CD4-positive, alpha-beta T cell (primary cell): Measurements from ENCODE around the gene DRD3. TPM values are rescaled to one million over a fixed set of nuclear protein-coding genes. Genes with fewer than 3 reads are reported as not detected.

Source experiments
- ATAC-seq: fragments of 200-7000 bp; cut with Tn5 transposase; one replicate; pipeline ENCODE4 v1.10.0; 2022; ENCODE audit warnings: mild to moderate bottlenecking; ENCODE audit not compliant: poor library complexity
- CTCF ChIA-PET: fragments of 350-600 bp; sonication (Branson Sonifier 250); formaldehyde crosslinking; loops from one replicate; lab custom pipeline; 2021; ENCODE audit warnings: antibody characterized with exemption, inconsistent platforms; lab: Charles Lee
- POLR2A ChIA-PET: fragments of 350-600 bp; sonication (Branson Sonifier 250); formaldehyde crosslinking; loops from one replicate; lab custom pipeline; 2021; ENCODE audit warnings: antibody characterized with exemption, inconsistent platforms; lab: Charles Lee
- DNase-seq, 14 experiments: peaks; one replicate each; pipeline ENCODE4 v3.0.0-alpha.2; 2013 to 2020; ENCODE audit warnings: mixed read lengths in 2 of 14
- H3K27ac ChIP-seq, 2 donors: one replicate each; pipeline versions ENCODE4 v1.5.1 to v1.7.0; 2013; ENCODE audit warnings: low read length in 2 of 2, low read depth in 1 of 2, mild to moderate bottlenecking in 1 of 2
- H3K27me3 ChIP-seq, 2 experiments: 1 replicate in 1 of 2; 2 replicates in 1 of 2; pipeline versions ENCODE4 v1.6.1 to v1.7.0; 2013; ENCODE audit warnings: low read length in 2 of 2, control low read depth in 1 of 2, mild to moderate bottlenecking in 1 of 2, moderate library complexity in 1 of 2; ENCODE audit not compliant: insufficient read depth in 2 of 2, control insufficient read depth in 1 of 2
- H3K36me3 ChIP-seq: one replicate; pipeline ENCODE4 v1.6.1; 2013; ENCODE audit warnings: low read length, control low read depth; ENCODE audit not compliant: insufficient read depth
- H3K4me1 ChIP-seq: one replicate; pipeline ENCODE4 v1.6.1; 2013; ENCODE audit warnings: low read length, control low read depth; ENCODE audit not compliant: insufficient read depth
- H3K4me3 ChIP-seq: one replicate; pipeline ENCODE4 v1.5.1; 2013; ENCODE audit warnings: mild to moderate bottlenecking, low read length, moderate library complexity
- H3K9me3 ChIP-seq, 2 experiments: 1 replicate in 1 of 2; 2 replicates in 1 of 2; pipeline versions ENCODE4 v1.6.1 to v1.7.0; 2013; ENCODE audit warnings: low read length in 2 of 2, mild to moderate bottlenecking in 2 of 2, control low read depth in 1 of 2, moderate library complexity in 1 of 2; ENCODE audit not compliant: control insufficient read depth in 1 of 2, insufficient read depth in 1 of 2
- H3K27ac Mint-ChIP-seq: one replicate; pipeline ENCODE4 v1.8.0; 2020; ENCODE audit warnings: mixed read lengths
- H3K27me3 Mint-ChIP-seq: one replicate; pipeline ENCODE4 v1.8.0; 2021; ENCODE audit warnings: mixed read lengths
- H3K36me3 Mint-ChIP-seq: one replicate; pipeline ENCODE4 v1.8.0; 2021; ENCODE audit warnings: low read depth, mixed read lengths
- H3K4me1 Mint-ChIP-seq: one replicate; pipeline ENCODE4 v1.8.0; 2021; ENCODE audit warnings: low read depth, mixed read lengths
- H3K4me3 Mint-ChIP-seq: one replicate; pipeline ENCODE4 v1.8.0; 2020; ENCODE audit warnings: mild to moderate bottlenecking, mixed read lengths
- H3K9me3 Mint-ChIP-seq: one replicate; pipeline ENCODE4 v1.8.0; 2020; ENCODE audit warnings: mixed read lengths
- intact Hi-C, 2 experiments: fragments of 100-400 bp; cut with DNase I in 1 of 2; cut with micrococcal nuclease in 1 of 2; formaldehyde crosslinking; loops; one replicate each; pipeline versions ENCODE4 v1.15.1 to v1.9.0; 2023 to 2025; cut with DNase I, micrococcal nuclease
- total RNA-seq, 174 experiments: library from RNA in 2 of 174; stranded (reverse) in 2 of 174; gene quantifications; one replicate each; pipeline ENCODE4 v1.2.3 and lab custom pipeline; 2021 to 2026
- TF ChIP-seq, protein P1 (sequence below): fragments of 200-600 bp; IDR thresholded peaks from one replicate; pipeline ENCODE4 v1.8.0; 2022; ENCODE audit warnings: antibody characterized with exemption, mild to moderate bottlenecking

The DRD3 gene
- total RNA-seq, 2 experiments from 2014 or later, result not detected

DNA sequence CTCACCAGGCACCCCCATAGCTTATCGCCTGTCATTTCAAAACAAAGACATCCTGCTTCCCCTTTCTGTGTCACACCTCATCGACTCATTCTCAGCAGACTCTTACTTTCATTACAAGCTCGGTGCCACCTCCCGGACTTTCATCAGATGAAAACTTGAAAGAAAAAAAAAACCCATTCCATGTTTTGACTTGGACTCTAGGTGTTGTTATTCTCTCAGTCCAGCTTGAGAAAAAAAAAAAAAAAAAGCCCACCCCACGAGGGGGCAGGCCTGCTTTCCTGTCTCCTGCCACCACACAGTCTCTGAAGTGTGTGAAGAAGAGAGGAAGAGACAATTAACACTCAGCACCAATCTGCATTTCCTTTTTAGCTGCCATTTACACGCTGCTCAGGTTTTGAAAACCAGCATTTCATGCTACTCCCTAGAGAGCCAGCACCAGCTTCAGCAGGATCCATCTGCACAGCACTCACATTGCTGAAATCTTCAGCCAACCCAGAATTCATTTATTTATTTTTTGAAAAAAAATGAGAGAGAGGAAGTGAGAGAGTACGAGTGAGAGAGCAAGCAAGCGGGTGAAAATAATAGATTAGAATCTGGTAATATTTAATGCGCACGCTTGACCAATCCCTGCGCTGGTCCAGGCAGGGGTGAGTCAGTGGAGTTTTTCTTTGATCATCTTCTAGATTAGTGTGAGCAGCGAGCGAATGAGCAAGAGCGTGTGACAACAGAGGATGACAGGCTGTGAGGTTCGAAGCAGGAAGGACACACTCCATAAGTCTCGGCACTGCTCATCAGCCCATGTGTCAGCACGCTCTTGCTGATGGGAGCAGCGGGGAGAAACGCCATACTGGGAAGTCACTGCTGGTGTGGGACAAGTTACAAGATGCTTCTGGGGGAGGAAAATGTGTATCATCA is 35.0 kb upstream of the DRD3 start:
- no peak overlapping the region for H3K4me3 Mint-ChIP-seq
- peak; percentile 51 for ATAC-seq
- Histone ChIP-seq H3K36me3 (no peaks in the 10 kb centered on the region), H3K9me3 (no peaks in the 10 kb centered on the region), H3K27me3 (no peaks in the 10 kb centered on the region), H3K27ac (peak overlapping the region; percentile 93 to 94), H3K4me3 (peak overlapping the region; percentile 59), H3K4me1 (peaks cover 70% of the 10 kb centered on the region)
- H3K27me3 Mint-ChIP-seq, result no peaks in the 10 kb centered on the region
- DNase-seq, result peak; percentile 53 to 91 (median 64)
- no peak overlapping the region for H3K27ac Mint-ChIP-seq
- CTCF ChIA-PET, result interaction anchor here (0.6 to 3.6 kb wide), 21 partner anchors 8 to 699 kb away, joined by 3 to 28 read pairs (median 4); partner anchors contain the start of gene DRD3
- POLR2A ChIA-PET, result interaction anchor here (0.6 to 3.5 kb wide), 38 partner anchors 9 to 1735 kb away, joined by 3 to 110 read pairs (median 6); partner anchors contain the start of genes ATP6V1A, DRD3, NAA50 and SPICE1
- H3K4me1 Mint-ChIP-seq, result no peaks in the 10 kb centered on the region
- TF ChIP-seq, protein P1, sequence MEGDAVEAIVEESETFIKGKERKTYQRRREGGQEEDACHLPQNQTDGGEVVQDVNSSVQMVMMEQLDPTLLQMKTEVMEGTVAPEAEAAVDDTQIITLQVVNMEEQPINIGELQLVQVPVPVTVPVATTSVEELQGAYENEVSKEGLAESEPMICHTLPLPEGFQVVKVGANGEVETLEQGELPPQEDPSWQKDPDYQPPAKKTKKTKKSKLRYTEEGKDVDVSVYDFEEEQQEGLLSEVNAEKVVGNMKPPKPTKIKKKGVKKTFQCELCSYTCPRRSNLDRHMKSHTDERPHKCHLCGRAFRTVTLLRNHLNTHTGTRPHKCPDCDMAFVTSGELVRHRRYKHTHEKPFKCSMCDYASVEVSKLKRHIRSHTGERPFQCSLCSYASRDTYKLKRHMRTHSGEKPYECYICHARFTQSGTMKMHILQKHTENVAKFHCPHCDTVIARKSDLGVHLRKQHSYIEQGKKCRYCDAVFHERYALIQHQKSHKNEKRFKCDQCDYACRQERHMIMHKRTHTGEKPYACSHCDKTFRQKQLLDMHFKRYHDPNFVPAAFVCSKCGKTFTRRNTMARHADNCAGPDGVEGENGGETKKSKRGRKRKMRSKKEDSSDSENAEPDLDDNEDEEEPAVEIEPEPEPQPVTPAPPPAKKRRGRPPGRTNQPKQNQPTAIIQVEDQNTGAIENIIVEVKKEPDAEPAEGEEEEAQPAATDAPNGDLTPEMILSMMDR, result peak; percentile 5
- H3K36me3 Mint-ChIP-seq, result no peaks in the 10 kb centered on the region
- intact Hi-C loops, result loop anchor here (2.0 to 10.0 kb wide), 6 partner anchors 17 to 933 kb away; partner anchors contain the start of genes CCDC191 (in 1 of the 2), QTRT2 (in 1 of the 2) and ZBTB20 (in 1 of the 2)
- no peaks in the 10 kb centered on the region for H3K9me3 Mint-ChIP-seq

DNA sequence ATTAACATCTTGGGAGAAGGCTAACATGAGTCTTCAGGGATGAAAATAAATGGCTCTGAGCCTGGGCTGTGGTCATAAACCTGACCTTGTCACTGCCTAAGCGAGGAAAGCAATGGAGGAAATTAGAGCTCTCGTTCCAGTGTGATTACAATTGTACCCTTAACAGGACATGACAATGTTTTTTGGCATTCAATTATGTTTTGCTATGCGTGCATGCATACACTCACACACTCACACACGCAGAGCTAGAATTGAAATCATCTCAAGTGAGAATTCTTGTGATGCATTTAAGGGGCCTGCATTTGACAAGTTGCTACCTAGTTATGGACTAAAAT is 34.4 kb upstream of the DRD3 start:
- TF ChIP-seq, protein P1, result no peak
- ATAC-seq, result no peak
- Mint-ChIP-seq H3K9me3 (no peaks in the 10 kb centered on the region), H3K4me3 (no peak overlapping the region), H3K27me3 (no peaks in the 10 kb centered on the region), H3K4me1 (no peaks in the 10 kb centered on the region), H3K27ac (no peak overlapping the region), H3K36me3 (no peaks in the 10 kb centered on the region)
- H3K27ac ChIP-seq, result peak overlapping the region; percentile 93 to 94
- H3K36me3 ChIP-seq, result no peaks in the 10 kb centered on the region
- peak overlapping the region; percentile 59 for H3K4me3 ChIP-seq
- no peaks in the 10 kb centered on the region for H3K9me3 ChIP-seq
- CTCF ChIA-PET, result interaction anchor here (0.6 to 3.6 kb wide), 19 partner anchors 9 to 468 kb away, joined by 3 to 28 read pairs (median 5); partner anchors contain the start of gene DRD3
- no peaks in the 10 kb centered on the region for H3K27me3 ChIP-seq
- no peak for DNase-seq
- peaks cover 64% of the 10 kb centered on the region for H3K4me1 ChIP-seq
- intact Hi-C loops, result loop anchor here in 1 of 2 experiments (5.0 to 10.0 kb wide), 2 partner anchors 119 to 158 kb away; partner anchors contain the start of genes CCDC191 and QTRT2
- POLR2A ChIA-PET, result interaction anchor here (0.6 to 3.5 kb wide), 36 partner anchors 8 to 1735 kb away, joined by 3 to 110 read pairs (median 7); partner anchors contain the start of genes ATP6V1A, DRD3, NAA50 and SPICE1

DNA sequence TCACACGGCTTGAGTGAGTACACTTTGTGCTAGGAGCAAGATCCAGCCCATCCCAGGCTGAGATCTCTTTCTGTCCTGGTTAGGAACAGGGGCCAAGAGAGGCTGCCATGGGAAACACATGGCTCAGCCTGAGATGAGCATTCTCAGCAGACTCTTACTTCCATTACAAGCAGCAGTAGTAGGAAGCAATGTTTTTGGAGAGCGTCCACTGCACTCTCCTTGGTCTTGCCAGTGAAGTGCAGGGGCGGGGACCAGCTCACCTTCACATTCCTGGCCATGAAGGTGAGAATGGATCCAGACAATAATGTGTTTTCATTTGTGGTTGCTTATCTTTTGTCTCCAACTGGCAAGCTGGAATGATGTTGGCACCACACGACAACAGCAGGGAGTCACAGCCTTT is 33.8 kb upstream of the DRD3 start:
- ChIA-PET POLR2A (interaction anchor here (1.0 to 3.5 kb wide), 15 partner anchors 11 to 1571 kb away, joined by 3 to 110 read pairs (median 14); partner anchors contain the start of genes ATP6V1A, NAA50 and TIGIT), CTCF (interaction anchor here (0.9 to 3.6 kb wide), 5 partner anchors 10 to 206 kb away, joined by 6 to 28 read pairs (median 7); no protein-coding TSS in a partner anchor)
- no peak for DNase-seq
- Histone ChIP-seq H3K36me3 (no peaks in the 10 kb centered on the region), H3K27me3 (no peaks in the 10 kb centered on the region), H3K4me1 (peaks cover 58% of the 10 kb centered on the region), H3K27ac (peak overlapping the region; percentile 93 to 94), H3K9me3 (no peaks in the 10 kb centered on the region), H3K4me3 (no peak overlapping the region)
- TF ChIP-seq, protein P1, result no peak
- intact Hi-C loops, result loop anchor here in 1 of 2 experiments (5.0 to 10.0 kb wide), 2 partner anchors 120 to 158 kb away; partner anchors contain the start of genes CCDC191 and QTRT2
- H3K4me3 Mint-ChIP-seq, result peak overlapping the region; percentile 40
- H3K9me3 Mint-ChIP-seq, result no peaks in the 10 kb centered on the region
- ATAC-seq, result no peak
- H3K27me3 Mint-ChIP-seq, result no peaks in the 10 kb centered on the region
- no peaks in the 10 kb centered on the region for H3K4me1 Mint-ChIP-seq
- H3K36me3 Mint-ChIP-seq, result no peaks in the 10 kb centered on the region
- no peak overlapping the region for H3K27ac Mint-ChIP-seq
